H1 (cell line): Measurements from ENCODE around the gene PACS1. TPM values are rescaled to one million over a fixed set of nuclear protein-coding genes. Genes with fewer than 3 reads are reported as not detected.

ENCODE experiments used
- CTCF ChIA-PET: fragments of 300-600 bp; sonication (Branson Sonifier 250); formaldehyde crosslinking; loops from one replicate; lab custom pipeline; 2021; ENCODE audit not compliant: partially characterized antibody; lab: Charles Lee
- POLR2A ChIA-PET: fragments of 300-600 bp; sonication (Branson Sonifier 250); formaldehyde crosslinking; loops from one replicate; lab custom pipeline; 2021; ENCODE audit warnings: inconsistent platforms; ENCODE audit not compliant: partially characterized antibody; lab: Charles Lee
- DNase-seq, 2 experiments: peaks; one replicate each; pipeline versions ENCODE4 v3.0.0 to v3.0.0-alpha.2; 2010 to 2022; ENCODE audit warnings: low spot score in 2 of 2, low read depth in 1 of 2, mixed read lengths in 1 of 2
- FAIRE-seq: peaks from 2 replicates; lab custom pipeline; 2011; peaks lifted over from hg19 to GRCh38; lab: Jason Lieb, UNC
- H2AFZ ChIP-seq: 2 replicates; pipeline ENCODE4 v1.8.1; 2012; ENCODE audit warnings: low read length, inconsistent platforms
- H2AK5ac ChIP-seq: 2 replicates; pipeline ENCODE4 v1.6.1; 2013; ENCODE audit warnings: low read depth, low read length
- H2BK120ac ChIP-seq: replicated peaks from 2 replicates; pipeline ENCODE3; 2013; ENCODE audit warnings: low read depth, low read length, inconsistent platforms
- H2BK12ac ChIP-seq: 2 replicates; pipeline ENCODE4 v1.6.1; 2013; ENCODE audit warnings: low read depth, low read length
- H2BK15ac ChIP-seq: 2 replicates; pipeline ENCODE4 v1.6.1; 2013; ENCODE audit warnings: low read length
- H2BK20ac ChIP-seq: 2 replicates; pipeline ENCODE4 v1.6.1; 2013; ENCODE audit warnings: low read length
- H2BK5ac ChIP-seq: 2 replicates; pipeline ENCODE4 v1.6.1; 2013; ENCODE audit warnings: low read depth, low read length
- H3K14ac ChIP-seq: 2 replicates; pipeline ENCODE4 v1.6.1; 2013; ENCODE audit warnings: inconsistent platforms; ENCODE audit not compliant: insufficient read length
- H3K18ac ChIP-seq: 2 replicates; pipeline ENCODE4 v1.6.1; 2013; ENCODE audit warnings: low read length; ENCODE audit errors: extremely low read depth
- H3K23ac ChIP-seq: 2 replicates; pipeline ENCODE4 v1.6.1; 2013; ENCODE audit warnings: inconsistent platforms; ENCODE audit not compliant: insufficient read length
- H3K23me2 ChIP-seq: 2 replicates; pipeline ENCODE4 v1.6.1; 2013; ENCODE audit warnings: low read depth, low read length
- H3K27ac ChIP-seq: 2 replicates; pipeline ENCODE4 v1.6.1; 2011; ENCODE audit warnings: low read depth, low read length, inconsistent platforms
- H3K27me3 ChIP-seq, 4 experiments: replicated peaks in 1 of 4; 1 replicate in 1 of 4; 2 replicates in 3 of 4; pipeline versions ENCODE4 v1.6.1 to v1.8.1; 2011 to 2013; ENCODE audit warnings: low read length in 3 of 4, mild to moderate bottlenecking in 3 of 4, inconsistent platforms in 2 of 4, mixed read lengths in 2 of 4, moderate library complexity in 1 of 4; ENCODE audit not compliant: control insufficient read depth in 3 of 4, insufficient read depth in 3 of 4; ENCODE audit errors: extremely low read depth in 1 of 4
- H3K36me3 ChIP-seq, 4 experiments: 2 replicates each; pipeline versions ENCODE4 v1.6.1 to v1.8.1; 2011 to 2013; ENCODE audit warnings: mild to moderate bottlenecking in 4 of 4, low read length in 3 of 4, moderate library complexity in 2 of 4, control low read depth in 1 of 4, inconsistent platforms in 1 of 4; ENCODE audit not compliant: insufficient read depth in 4 of 4, control insufficient read depth in 2 of 4
- H3K4ac ChIP-seq: replicated peaks from 2 replicates; pipeline ENCODE3; 2013; ENCODE audit warnings: low read length, low read depth, mixed read lengths, inconsistent platforms; ENCODE audit not compliant: insufficient read length
- H3K4me1 ChIP-seq, 4 experiments: replicated peaks in 1 of 4; 1 replicate in 1 of 4; 2 replicates in 3 of 4; pipeline versions ENCODE4 v1.6.1 to v1.8.1; 2011 to 2013; ENCODE audit warnings: low read length in 3 of 4, inconsistent platforms in 2 of 4, mixed read lengths in 1 of 4; ENCODE audit not compliant: insufficient read depth in 4 of 4, control insufficient read depth in 3 of 4
- H3K4me2 ChIP-seq, 2 experiments: 2 replicates each; pipeline versions ENCODE4 v1.6.1 to v1.8.1; 2011 to 2013; ENCODE audit warnings: low read depth in 2 of 2, low read length in 2 of 2, control low read depth in 1 of 2, inconsistent platforms in 1 of 2, mild to moderate bottlenecking in 1 of 2; ENCODE audit not compliant: insufficient read depth in 1 of 2
- H3K4me3 ChIP-seq, 4 experiments: fragments of 200-600, 300-600 bp in 1 of 4; sonication (generic), shearing (Covaris generic), sonication (Bioruptor Twin) in 1 of 4; 2 replicates each; pipeline versions ENCODE4 v1.5.1 to v1.8.1; 2011 to 2016; ENCODE audit warnings: low read length in 4 of 4, low read depth in 3 of 4, control low read depth in 2 of 4, inconsistent platforms in 2 of 4, mild to moderate bottlenecking in 2 of 4, mixed read lengths in 1 of 4, moderate library complexity in 1 of 4; ENCODE audit not compliant: insufficient read depth in 2 of 4; ENCODE audit errors: extremely low read depth in 1 of 4
- H3K56ac ChIP-seq: replicated peaks from 2 replicates; pipeline ENCODE3; 2013; ENCODE audit warnings: low read depth, mild to moderate bottlenecking, mixed read lengths, low read length, inconsistent platforms; ENCODE audit not compliant: insufficient read length
- H3K79me1 ChIP-seq: 2 replicates; pipeline ENCODE4 v1.6.1; 2013; ENCODE audit warnings: low read depth, low read length, control low read depth
- H3K79me2 ChIP-seq, 2 experiments: 2 replicates each; pipeline versions ENCODE4 v1.6.1 to v1.8.1; 2012 to 2013; ENCODE audit warnings: low read length in 2 of 2, mild to moderate bottlenecking in 2 of 2, inconsistent platforms in 1 of 2; ENCODE audit not compliant: insufficient read depth in 2 of 2, control insufficient read depth in 1 of 2
- H3K9ac ChIP-seq, 4 experiments: replicated peaks in 1 of 4; 1 replicate in 1 of 4; 2 replicates in 3 of 4; pipeline versions ENCODE4 v1.6.1 to v1.8.1; 2011 to 2013; ENCODE audit warnings: low read depth in 3 of 4, low read length in 3 of 4, control low read depth in 2 of 4, mild to moderate bottlenecking in 2 of 4, moderate library complexity in 2 of 4, inconsistent platforms in 1 of 4; ENCODE audit errors: extremely low read depth in 1 of 4
- H3K9me3 ChIP-seq, 2 experiments: 2 replicates each; pipeline versions ENCODE4 v1.6.1 to v1.8.1; 2012 to 2013; ENCODE audit warnings: mild to moderate bottlenecking in 2 of 2, moderate library complexity in 2 of 2, control low read depth in 1 of 2, inconsistent platforms in 1 of 2, low read depth in 1 of 2, low read length in 1 of 2, mixed read lengths in 1 of 2; ENCODE audit not compliant: insufficient read depth in 2 of 2
- H4K20me1 ChIP-seq, 2 experiments: replicated peaks in 1 of 2; 2 replicates each; pipeline versions ENCODE3 to v1.8.1; 2011 to 2013; ENCODE audit warnings: inconsistent platforms in 2 of 2, low read length in 2 of 2, mild to moderate bottlenecking in 1 of 2; ENCODE audit not compliant: insufficient read depth in 2 of 2, control insufficient read depth in 1 of 2
- H4K5ac ChIP-seq: 2 replicates; pipeline ENCODE4 v1.6.1; 2013; ENCODE audit warnings: low read length, low read depth, mixed read lengths, inconsistent platforms; ENCODE audit not compliant: insufficient read length
- H4K8ac ChIP-seq: 2 replicates; pipeline ENCODE4 v1.8.0; 2013; ENCODE audit warnings: mild to moderate bottlenecking, moderate library complexity, low read length, inconsistent platforms; ENCODE audit not compliant: insufficient read depth; ENCODE audit errors: extremely low read depth
- H4K91ac ChIP-seq: replicated peaks from 2 replicates; pipeline ENCODE3; 2013; ENCODE audit warnings: low read length, mixed read lengths, inconsistent platforms; ENCODE audit not compliant: insufficient read length
- KDM1A ChIP-seq: fragments of 200-600, 300-600 bp; sonication (generic); IDR thresholded peaks from 2 replicates; pipeline ENCODE4 v1.7.1; 2016; ENCODE audit warnings: mild to moderate bottlenecking, low read length, borderline replicate concordance
- POLR2AphosphoS5 ChIP-seq: IDR thresholded peaks from 2 replicates; pipeline ENCODE4 v1.6.1; 2011; ENCODE audit warnings: low read depth, low read length
- RBBP5 ChIP-seq: IDR thresholded peaks from 2 replicates; pipeline ENCODE4 v1.7.1; 2012; ENCODE audit warnings: low read depth, mild to moderate bottlenecking, inconsistent platforms, low read length, moderate library complexity, borderline replicate concordance
- WGBS, 2 experiments: shearing (Covaris generic) in 1 of 2; methylation state at CpG; one replicate each; pipeline versions ENCODE4 v1.1.6 to v1.1.7; 2013 to 2015; ENCODE audit warnings: low lambda C conversion rate in 2 of 2, mixed read lengths in 2 of 2, inconsistent platforms in 1 of 2, low coverage in 1 of 2, missing lambda C conversion rate in 1 of 2; ENCODE audit not compliant: insufficient replicate concordance in 2 of 2, insufficient coverage in 1 of 2, insufficient read length in 1 of 2; ENCODE audit errors: extremely low coverage in 1 of 2, missing lambda C conversion rate in 1 of 2; 5-methylcytosine and 5-hydroxymethylcytosine counted together
- polyA plus RNA-seq, 7 experiments: library from polyadenylated mRNA; depleted of rRNA in 3 of 7; stranded (reverse) in 5 of 7; unstranded in 2 of 7; fragments of >200 nt in 5 of 7; fragments of 200-250 nt in 2 of 7; gene quantifications; 1 replicate in 5 of 7; 2 replicates in 1 of 7; 4 replicates in 1 of 7; pipeline versions ENCODE4 v1.2.1 to v1.2.3, GENCODE V29; 2011 to 2013; ENCODE audit warnings: missing spikeins in 2 of 7, mixed read lengths in 2 of 7
- total RNA-seq: library from RNA; stranded (reverse); fragmentation: NEBNext Ultra II Directional; extraction: Animal tissue kit (Norgen Biotek cat#: 25700); gene quantifications from 2 replicates; pipeline ENCODE4 v1.2.1, GENCODE V29; 2021
- TF ChIP-seq, protein P1 (sequence below): IDR thresholded peaks from 2 replicates; pipeline ENCODE4 v1.6.1; 2012; ENCODE audit warnings: inconsistent platforms

The PACS1 gene
- total and polyA plus RNA-seq, 2 of the 8 experiments (the other 6 are each of a cell fraction or from before 2014, with no cell fraction given), result 11.5 to 36.0 TPM

DNA sequence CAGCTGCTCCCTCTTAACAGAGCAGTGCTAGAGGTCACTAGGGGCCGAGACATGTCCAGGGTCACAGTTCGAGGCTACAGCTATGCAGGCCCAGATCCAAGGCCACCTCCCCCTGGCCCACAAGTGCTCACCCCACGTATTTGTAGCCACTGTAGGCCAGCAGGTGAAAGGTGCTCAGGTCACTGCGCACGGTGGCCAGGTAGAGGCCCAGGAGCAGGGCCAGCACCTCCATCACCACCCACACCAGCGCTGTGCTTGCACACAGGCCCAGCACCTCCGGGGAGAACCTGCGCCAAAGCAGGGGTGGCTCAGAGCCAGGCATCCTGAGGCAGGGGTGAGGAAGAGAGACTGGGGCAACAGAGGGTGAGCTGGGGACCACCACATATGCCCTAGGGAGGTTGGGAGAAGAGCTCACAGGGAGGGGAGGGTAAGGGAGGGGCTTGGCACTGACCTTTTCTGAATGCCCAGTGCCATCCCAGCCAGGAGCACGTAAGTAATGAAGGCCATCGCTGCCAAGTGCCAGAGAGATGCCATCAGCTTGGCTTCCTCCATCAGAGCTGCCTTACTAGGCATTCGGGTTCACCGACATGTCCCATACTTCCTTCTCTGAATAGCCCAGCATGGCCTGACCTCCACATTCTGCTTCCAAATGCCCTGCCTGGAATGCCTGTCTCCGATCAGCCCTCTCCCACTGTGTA is 215.3 kb downstream of the PACS1 start:
- no peak overlapping the region for H3K4ac ChIP-seq
- peaks cover 6% of the 10 kb centered on the region for H3K79me1 ChIP-seq
- DNase-seq, result no peak

More for the DNA sequence above, 215.3 kb downstream of the PACS1 start:
- Histone ChIP-seq H3K14ac (no peak overlapping the region), H2BK5ac (no peak overlapping the region), H3K27ac (no peak overlapping the region), H2BK15ac (no peak overlapping the region), H3K18ac (no peak overlapping the region), H3K9me3 (no peaks in the 10 kb centered on the region), H3K79me2 (peaks cover 0 to 9% of the 10 kb centered on the region in 2 experiments; a peak in 1 of 4 replicates), H3K4me3 (no peak overlapping the region), H3K9ac (no peak overlapping the region), H4K5ac (no peak overlapping the region), H3K27me3 (peaks cover 0 to 3% (median 1%) of the 10 kb centered on the region in 4 experiments; a peak in 3 of 7 replicates), H2BK120ac (no peak overlapping the region), H4K8ac (no peak overlapping the region), H3K4me2 (no peak overlapping the region), H2AK5ac (no peak overlapping the region), H2BK12ac (no peak overlapping the region), H3K56ac (no peak overlapping the region), H3K4me1 (peaks cover 0 to 25% (median 11%) of the 10 kb centered on the region in 4 experiments; a peak in 5 of 7 replicates), H4K91ac (no peak overlapping the region), H3K23me2 (peaks cover 4% of the 10 kb centered on the region; the same call in 1 of the 2 replicates), H4K20me1 (peaks cover 11 to 26% of the 10 kb centered on the region in 2 experiments), H3K36me3 (peaks cover 0 to 2% (median 0%) of the 10 kb centered on the region in 4 experiments; a peak in 1 of 8 replicates), H3K23ac (no peak overlapping the region), H2BK20ac (no peak overlapping the region), H2AFZ (no peak overlapping the region)
- POLR2A ChIA-PET, result interaction anchor here (0.8 to 1.7 kb wide), 9 partner anchors 8 to 83 kb away, joined by 3 to 8 read pairs (median 3); partner anchors contain the start of gene RAB1B
- WGBS, 2 experiments, result 94% methylated on average over 13 of the region's 13 CpGs; no CpG with 5 or more reads in 1 of the 2 experiments
- CTCF ChIA-PET, result interaction anchor here (0.8 to 6.9 kb wide), 12 partner anchors 15 to 217 kb away, joined by 3 to 57 read pairs (median 4); no protein-coding TSS in a partner anchor
- FAIRE-seq, result no peak
- no peak for TF ChIP-seq RBBP5
- 0 out of 2 replicates have a peak, but pooled peaks have one; percentile 13 for TF ChIP-seq POLR2AphosphoS5
- TF ChIP-seq, protein P1, sequence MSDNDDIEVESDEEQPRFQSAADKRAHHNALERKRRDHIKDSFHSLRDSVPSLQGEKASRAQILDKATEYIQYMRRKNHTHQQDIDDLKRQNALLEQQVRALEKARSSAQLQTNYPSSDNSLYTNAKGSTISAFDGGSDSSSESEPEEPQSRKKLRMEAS, result no peak
- no peak for TF ChIP-seq KDM1A
